Hematopoietic multipotent progenitor cell (in vitro differentiated cells): ENCODE data around the gene ITPA. TPM values are rescaled to one million over a fixed set of nuclear protein-coding genes. Genes with fewer than 3 reads are reported as not detected.
A peak's percentile ranks its signal among the peaks of the same experiment; 100 is the strongest.

Experiments
- DNase-seq, 3 donors: peaks; one replicate each; pipeline ENCODE4 v3.0.0-alpha.2; 2011 to 2015; ENCODE audit warnings: low read depth in 2 of 3, low spot score in 2 of 3
- total RNA-seq: library from RNA; depleted of rRNA; stranded (reverse); fragments of >200 nt; gene quantifications from one replicate; pipeline ENCODE4 v1.2.3, GENCODE V29; 2012

Gene ITPA
- total RNA-seq, result 34.2 TPM

DNA sequence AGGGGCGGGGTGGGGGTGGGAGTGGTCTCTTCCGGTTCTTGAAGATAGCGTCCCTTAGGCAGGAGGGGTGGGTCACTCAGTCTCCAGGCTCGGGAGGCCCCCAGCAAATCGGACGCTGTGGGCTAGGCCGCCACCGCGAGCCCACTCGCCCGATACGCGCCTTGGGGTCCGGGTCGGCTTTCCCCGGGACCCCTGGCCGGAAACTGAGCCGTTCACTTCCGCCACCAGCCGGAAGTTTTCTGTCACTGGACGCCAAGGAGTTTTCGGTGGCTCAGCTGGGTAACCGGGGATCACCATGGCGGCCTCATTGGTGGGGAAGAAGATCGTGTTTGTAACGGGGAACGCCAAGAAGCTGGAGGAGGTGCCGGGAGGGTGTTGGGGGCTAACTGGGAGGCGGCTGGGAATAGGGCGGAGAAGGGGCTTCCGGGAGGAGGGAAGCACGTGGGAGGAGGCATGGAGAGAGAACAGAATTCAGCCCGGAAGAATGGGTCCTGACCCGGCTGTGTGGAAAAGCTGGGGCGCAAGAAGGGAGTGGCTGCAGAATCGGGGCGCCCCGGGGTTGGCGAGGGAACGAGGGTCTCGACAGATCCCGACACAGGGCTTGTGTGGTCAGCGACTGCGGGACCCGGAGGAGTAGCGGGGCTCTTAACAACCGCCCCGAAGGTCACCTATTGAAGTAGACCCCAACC lies at the start of gene ITPA:
Gene ITPA, plus strand, starts transcription at position 242 of the 689 bp plus-strand sequence. Its CDS starts 54 bp downstream, at position 296.
- peak; percentile 16 to 61 (median 53) for DNase-seq

DNA sequence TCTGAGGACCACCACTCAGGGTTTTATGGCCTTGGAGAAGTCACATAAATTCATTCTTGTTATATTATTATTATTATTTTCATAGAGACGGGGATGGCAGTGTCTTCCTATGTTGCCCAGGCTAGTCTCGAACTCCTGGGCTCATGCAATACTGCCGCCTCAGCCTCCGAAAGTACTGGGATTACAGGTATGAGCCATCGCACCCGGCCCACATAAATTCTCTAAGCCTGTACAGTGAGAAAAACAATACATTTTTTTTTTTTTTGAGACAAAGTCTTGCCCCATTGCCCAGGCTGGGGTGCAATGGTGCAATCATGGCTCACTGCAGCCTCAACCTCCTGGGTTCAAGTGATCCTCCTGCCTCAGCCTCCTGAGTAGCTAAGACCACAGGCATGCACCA lies 48.9 kb upstream of the ITPA start:
- DNase-seq, result no peak

DNA sequence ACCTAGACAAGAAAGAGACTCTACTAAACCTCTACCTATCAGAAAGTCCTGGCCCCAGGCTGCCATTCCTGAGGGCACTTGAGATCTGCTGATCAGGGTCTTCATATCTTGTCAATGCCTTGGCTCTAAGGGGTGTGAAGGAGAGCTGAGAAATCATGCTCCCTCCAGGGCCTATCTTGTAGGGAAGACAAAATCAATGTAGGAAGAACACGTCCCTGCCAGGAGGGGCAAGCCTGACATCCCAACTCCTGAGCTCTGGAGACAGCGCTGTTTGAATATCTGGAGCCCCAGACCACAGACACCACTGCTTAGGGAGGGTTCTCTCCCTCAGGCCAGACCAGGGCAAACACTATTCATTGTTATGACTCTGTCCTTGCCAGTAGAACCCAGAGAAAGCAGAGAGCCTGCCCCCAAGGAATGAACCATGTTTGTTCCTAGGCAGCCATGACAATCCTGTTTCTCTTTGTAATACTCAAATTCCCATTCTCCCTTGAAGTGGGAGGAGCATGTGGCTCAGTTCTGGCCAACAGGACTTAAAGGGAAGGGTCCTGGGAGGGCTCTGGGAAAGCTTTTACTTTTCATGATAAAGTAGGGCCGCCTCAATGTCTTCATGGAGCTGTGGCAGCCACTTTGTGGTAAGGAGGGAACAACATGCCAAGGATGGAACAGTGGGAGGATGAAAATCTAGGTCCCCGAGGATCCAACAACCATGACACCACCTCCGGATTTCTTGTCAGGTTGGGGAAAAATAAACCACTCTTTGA lies 47.8 kb upstream of the ITPA start:
- DNase-seq, result no peak

DNA sequence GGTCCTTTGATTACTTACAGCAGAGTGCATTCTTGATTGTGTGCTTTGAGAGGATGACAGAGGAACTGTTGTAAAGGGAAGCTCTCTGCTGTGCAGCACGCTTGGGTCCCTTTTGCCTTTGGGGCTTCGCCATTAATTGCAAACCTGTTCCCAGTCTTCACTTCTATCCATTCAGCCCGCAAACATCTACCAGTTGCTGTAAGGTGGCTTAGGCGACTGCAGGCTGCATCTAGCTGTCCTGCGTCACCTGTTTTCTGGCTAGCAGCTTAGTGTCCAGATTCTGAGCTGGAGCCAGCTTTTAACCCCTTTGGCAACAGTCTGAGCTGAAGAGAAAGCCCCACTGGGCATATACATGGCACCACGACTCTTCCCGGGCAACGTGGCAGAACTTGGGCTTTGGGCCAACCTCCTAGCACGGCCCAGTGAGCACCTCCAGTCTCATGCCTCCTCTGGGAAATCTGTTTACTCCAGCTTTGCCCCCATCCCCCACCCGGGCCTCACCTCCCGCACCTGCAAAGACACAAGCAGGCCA lies 47.2 kb upstream of the ITPA start:
- no peak for DNase-seq

- no peak for DNase-seq
Measured at GRCh38 chr20:3163099-3164042, 45.9 kb upstream of the ITPA start.

DNA sequence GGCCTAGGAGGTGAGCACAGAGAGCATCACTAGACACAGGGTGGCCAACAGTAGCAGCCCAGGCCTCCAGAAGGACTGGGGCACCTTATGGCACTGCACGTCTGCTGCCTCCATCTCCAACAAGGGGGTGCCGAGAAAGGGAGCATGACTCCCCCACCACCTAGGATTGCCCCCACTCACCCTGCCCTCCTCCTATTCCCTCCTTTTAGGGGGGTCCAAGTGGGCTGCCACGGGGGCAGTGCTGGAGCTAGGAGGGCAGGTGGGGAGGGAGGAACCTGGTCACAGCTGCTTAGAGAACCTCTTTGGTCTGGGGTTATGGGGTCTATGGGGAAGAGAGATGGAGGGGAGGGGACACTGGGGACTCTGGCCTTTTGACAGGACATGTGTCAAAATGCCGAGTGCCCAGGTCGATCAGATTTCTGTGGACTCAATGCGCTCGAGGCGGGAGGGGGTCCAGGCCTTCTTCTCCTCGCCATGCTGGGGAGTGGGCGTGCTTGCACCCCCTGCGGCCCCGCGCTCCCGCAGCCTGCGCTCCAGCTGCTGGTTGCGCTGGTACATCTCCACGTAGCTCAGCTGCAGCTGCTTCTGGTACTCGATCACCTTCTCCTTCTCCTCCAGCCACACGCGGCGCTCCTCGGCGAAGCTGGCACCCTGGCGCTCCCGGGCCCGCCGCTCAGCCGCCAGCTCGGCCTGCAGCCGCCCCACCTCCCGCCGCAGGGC lies 45.1 kb upstream of the ITPA start:
- no peak for DNase-seq

DNA sequence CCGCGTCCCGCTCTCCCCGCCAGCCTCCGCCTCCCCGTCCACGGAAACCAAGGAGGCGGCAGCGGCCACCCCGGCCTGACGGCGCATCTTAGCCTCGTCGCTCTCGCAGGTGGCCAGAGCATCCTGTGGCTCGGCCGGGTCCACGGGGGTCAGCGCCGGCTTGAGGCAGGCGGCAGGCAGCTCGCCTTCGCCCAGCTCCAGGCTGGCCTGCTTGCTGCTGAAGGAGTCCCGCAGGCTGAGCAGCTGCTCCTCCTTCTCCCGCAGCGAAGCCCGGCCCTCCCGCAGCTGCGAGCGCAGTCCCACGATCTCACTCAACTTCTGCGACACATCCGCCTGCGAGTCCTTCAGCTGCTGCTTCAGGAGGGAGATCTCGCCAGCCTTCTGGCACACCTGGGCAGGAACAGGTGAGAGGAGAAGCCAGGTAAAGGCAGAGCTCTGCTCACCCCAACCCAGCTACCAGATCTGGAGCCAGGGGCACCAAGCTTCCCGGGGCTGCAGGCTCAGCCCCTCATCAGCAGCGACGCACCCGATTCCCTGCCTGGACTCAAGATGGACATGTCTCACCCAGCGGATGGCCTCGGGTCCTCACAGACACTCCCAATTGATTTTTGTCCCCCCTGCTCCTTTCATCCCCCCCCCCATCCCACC lies 44.4 kb upstream of the ITPA start:
- DNase-seq, result no peak

DNA sequence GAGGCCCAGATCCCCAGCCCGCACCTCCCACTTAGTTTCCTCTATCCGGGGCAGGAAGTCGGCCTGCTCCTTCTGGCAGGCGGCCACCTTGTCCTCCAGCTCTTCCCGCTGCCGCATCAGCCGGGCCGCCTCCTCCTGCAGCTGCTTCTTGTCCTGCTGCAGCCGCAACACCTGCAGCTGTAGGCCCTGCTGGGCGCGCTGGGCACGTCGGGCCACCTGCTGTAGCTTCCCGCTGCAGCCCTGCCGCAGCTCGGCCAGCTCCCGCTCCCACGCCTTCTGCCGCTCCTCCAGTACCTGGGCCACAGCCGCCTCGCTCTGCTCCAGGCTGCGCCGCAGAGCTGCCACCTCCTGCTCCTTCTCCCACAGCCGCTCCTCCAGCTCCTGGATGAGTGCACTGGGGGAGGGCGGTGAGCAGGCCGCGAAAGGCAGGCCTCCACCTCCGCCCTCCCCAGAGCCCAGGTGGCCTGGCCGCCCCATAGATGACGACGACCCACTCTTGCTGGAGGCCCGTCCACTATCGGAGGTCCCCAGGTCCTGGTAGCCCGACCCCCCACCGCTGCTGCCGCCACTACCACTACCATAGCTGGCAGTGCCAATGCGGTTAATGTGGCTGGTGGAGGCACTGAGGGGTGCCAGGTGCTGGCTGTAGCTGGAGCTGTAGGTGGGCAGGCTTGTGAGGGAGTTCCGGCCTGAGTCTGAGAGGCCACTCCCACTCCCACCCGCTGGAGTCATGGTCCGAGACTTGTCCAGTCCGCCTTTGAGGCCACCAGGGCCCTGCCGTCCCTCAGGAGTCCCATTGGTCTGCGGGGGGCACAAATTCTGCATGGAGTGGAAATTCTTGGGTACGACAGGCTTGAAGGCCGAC lies 43.6 kb upstream of the ITPA start:
- peak in 1 of 3 donors; percentile 44 for DNase-seq

GRCh38 chr20:3166338-3166912 lies 42.9 kb upstream of the ITPA start:
- no peak for DNase-seq

- no peak for DNase-seq
Measured at GRCh38 chr20:3166913-3167342, 42.4 kb upstream of the ITPA start.

GRCh38 chr20:3167738-3168078 lies 41.6 kb upstream of the ITPA start:
- DNase-seq, result no peak

GRCh38 chr20:3168079-3168828 lies 41.0 kb upstream of the ITPA start:
- peak in 2 of 3 donors; percentile 54 to 56 for DNase-seq

DNA sequence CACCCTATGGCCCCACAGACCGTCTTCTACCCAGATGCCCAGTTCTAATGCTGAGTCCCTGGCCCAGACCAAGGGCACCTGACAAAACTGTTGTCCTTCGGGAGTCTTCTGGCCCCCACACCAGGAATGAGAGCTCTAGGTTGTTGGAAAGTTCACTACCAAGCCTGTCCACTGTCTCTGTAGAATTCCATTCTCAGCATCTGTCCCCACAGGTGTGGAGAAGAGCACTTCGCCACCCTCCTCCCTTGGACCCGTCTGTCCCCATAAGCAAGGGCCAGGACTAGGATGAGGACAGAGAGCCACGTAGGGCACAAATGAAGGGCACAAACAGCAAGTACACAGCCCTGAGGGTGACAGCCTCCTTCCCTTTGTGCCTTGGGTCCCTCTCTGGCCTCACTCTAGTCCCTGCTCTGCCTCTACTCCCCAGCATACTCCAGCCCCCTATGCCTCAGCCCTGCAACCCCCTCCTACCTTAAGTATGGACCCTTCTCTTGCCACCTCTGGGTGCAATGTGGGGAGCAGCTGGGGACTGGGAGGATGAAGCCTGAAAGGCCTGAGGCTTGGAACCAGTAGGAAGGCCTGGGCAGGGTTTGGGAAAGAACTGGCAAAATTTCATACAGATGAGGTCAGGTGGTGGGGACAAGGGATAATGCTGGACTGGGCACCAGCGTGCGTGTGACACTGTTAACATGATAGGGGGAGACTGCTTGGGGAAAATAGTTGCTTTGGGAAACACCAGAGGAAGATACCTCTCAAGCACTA lies 40.3 kb upstream of the ITPA start:
- no peak for DNase-seq

DNA sequence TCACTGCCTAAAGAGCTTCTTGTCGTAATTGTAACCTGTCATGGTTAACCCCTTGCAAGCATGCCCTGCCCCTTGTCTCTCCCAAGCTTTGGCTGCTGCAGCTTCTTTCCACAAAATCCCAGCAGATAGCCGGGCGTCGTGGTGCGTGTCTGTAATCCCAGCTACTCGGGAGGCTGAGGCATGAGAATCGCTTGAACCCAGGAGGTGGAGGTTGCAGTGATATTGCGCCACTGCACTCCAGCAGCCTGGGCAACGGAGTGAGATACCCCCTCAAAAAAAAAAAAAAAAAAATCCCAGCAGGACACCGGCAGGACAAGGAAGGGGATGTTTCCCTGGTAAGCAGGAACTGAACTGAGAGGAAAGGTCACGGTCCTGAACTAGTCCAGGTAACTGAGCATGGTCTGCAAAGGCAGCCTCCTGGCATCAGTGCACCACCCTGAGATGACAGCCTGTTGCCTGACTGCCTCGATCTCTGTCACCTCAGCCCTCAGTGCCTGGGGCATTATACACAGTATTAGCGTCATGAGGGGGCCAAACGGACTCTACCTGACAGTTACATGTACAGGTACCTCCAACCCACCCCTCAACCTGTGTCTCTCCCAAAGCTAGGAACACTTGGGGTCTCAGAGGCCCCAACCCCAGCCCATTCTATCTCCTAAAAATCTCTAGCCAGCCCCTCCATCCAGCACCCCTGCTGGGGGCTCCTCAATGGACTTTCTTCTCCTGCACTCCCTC lies 37.7 kb upstream of the ITPA start:
- DNase-seq, result no peak

- no peak for DNase-seq
Measured at GRCh38 chr20:3172126-3172932, 37.0 kb upstream of the ITPA start.
